Measurements from ENCODE around the gene JARID2.

Gene JARID2

GRCh38 chr6:15449011-15449410, 203.1 kb downstream of the JARID2 start:
- no peak for DNase-seq

- DNase-seq, result no peak
Observed at GRCh38 chr6:15451738-15452137, 205.9 kb downstream of the JARID2 start.

- DNase-seq, result no peak
Observed at GRCh38 chr6:15452182-15452941, 206.5 kb downstream of the JARID2 start.

- no peak for DNase-seq
Observed at GRCh38 chr6:15453186-15453585, 207.3 kb downstream of the JARID2 start.

- no peak for DNase-seq
Observed at GRCh38 chr6:15453622-15454021, 207.8 kb downstream of the JARID2 start.

GRCh38 chr6:15456422-15456821, 210.6 kb downstream of the JARID2 start:
- DNase-seq, result no peak

GRCh38 chr6:15457121-15457650, 211.3 kb downstream of the JARID2 start:
- DNase-seq, result no peak

GRCh38 chr6:15458021-15458459, 212.2 kb downstream of the JARID2 start:
- DNase-seq, result no peak

GRCh38 chr6:15460110-15460727, 214.3 kb downstream of the JARID2 start:
- no peak for DNase-seq

GRCh38 chr6:15461127-15461944, 215.5 kb downstream of the JARID2 start:
- no peak for DNase-seq

GRCh38 chr6:15462256-15462655, 216.4 kb downstream of the JARID2 start:
- no peak for DNase-seq

GRCh38 chr6:15462717-15463525, 217.1 kb downstream of the JARID2 start:
- no peak for DNase-seq

GRCh38 chr6:15464211-15464725, 218.4 kb downstream of the JARID2 start:
- peak; percentile 39 to 55 for DNase-seq

GRCh38 chr6:15465212-15465611, 219.3 kb downstream of the JARID2 start:
- no peak for DNase-seq

GRCh38 chr6:15470746-15471145, 224.9 kb downstream of the JARID2 start:
- DNase-seq, result no peak

- no peak for DNase-seq
Observed at GRCh38 chr6:15472621-15473020, 226.8 kb downstream of the JARID2 start.

- no peak for DNase-seq
Observed at GRCh38 chr6:15473174-15473573, 227.3 kb downstream of the JARID2 start.

GRCh38 chr6:15473741-15474161, 227.9 kb downstream of the JARID2 start:
- no peak for DNase-seq

GRCh38 chr6:15474196-15474595, 228.3 kb downstream of the JARID2 start:
- no peak for DNase-seq

- no peak for DNase-seq
Observed at GRCh38 chr6:15475261-15475660, 229.4 kb downstream of the JARID2 start.

GRCh38 chr6:15475872-15476271, 230.0 kb downstream of the JARID2 start:
- DNase-seq, result no peak

Measured in activated CD4-positive, alpha-beta T cell treated with anti-CD3 and anti-CD28 coated beads, Interleukin-2, amount 50 U/mL, for 4 hours (primary cell).